Medulla oblongata (tissue), 1 donor: ENCODE measurements around the gene GRAMD2A.

ENCODE experiments used
- DNase-seq: peaks from one replicate; pipeline ENCODE4 v3.0.0-alpha.2; 2015; ENCODE audit errors: extremely low spot score

The GRAMD2A gene

GRCh38 chr15:72197460-72198355, at the start of gene GRAMD2A:
Gene GRAMD2A (minus strand): TSS chr15:72197787.
- no peak for DNase-seq

- DNase-seq: no peak
These were observed 45.3 kb upstream of the GRAMD2A start for GRCh38 chr15:72242775-72243370.

DNA sequence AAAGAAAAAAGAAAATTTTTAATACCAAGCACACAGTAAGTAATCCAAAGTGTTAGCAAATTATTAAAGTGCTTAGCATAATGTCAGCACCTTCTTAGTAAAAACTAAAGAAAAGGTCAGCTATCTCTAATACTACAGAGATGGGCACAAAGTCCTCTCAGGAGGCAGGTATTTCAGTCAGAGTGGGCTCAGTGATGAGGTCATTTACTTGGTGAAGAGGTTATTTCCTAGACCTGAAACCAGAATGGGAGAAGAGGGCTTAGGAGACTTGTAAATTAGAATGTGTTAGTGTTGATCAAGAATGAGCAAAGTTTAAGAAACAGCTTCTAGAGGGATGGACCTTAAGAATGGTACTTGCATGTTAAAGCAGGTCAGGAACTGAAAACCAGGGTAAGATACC, 42.1 kb upstream of the GRAMD2A start:
- no peak for DNase-seq

DNA sequence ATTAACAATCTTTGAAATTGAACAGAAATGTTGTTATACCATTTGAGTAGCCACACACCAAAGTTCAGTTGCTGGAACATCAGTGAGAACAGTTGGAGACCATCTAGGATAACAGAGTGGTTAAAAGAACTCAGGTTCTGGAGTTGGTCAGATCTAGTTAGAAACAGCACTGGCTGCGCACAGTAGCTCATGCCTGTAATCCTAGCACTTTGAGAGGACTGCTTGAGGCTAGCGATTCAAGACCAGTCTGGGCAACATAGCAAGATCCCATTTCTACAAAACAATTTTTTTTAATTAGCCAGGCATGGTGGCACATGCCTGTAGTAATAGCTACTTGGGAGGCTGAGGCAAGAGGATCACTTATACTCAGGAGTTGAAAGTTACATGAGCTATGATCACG, 41.0 kb upstream of the GRAMD2A start:
- no peak for DNase-seq

DNA sequence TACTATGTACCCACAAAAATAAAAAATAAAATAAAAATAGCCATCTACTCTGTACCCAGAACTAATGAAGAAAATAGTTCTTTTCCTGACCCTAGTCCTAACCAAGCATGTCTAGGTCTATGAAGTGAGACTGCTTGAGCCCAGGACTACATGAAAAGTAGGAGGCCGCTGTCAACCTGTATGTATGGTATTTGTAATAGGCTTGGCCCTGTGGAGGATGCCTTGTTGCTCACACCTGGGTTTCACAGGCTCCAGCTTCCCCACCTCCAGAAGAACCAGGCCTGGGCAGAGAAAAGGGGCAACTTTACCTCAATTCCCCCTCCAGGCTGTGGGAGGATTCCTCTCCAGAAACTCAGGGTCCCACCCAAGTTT, 40.3 kb upstream of the GRAMD2A start:
- no peak for DNase-seq

- no peak for DNase-seq
These were observed 39.7 kb upstream of the GRAMD2A start for GRCh38 chr15:72237029-72237852.

GRCh38 chr15:72236381-72237003, 38.9 kb upstream of the GRAMD2A start:
- DNase-seq: no peak

DNA sequence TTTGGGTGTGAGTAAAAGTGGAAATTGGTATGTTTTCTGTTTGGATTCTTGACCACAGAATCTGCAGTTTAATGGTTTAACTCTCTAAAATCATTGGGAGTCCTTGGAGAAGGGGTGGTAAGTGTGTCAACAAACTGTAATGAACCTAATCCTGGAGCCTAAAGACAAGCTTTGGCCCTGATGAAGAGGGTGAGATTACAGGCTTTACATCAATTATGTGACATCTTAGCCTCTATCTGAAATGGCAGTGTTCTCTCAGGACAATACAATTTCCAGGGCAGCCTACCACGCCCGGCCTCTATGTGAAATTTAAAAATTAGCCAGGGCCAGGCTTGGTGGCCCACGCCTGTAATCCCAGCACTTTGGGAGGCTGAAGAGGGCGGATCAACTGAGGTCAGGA, 37.7 kb upstream of the GRAMD2A start:
- no peak for DNase-seq

DNA sequence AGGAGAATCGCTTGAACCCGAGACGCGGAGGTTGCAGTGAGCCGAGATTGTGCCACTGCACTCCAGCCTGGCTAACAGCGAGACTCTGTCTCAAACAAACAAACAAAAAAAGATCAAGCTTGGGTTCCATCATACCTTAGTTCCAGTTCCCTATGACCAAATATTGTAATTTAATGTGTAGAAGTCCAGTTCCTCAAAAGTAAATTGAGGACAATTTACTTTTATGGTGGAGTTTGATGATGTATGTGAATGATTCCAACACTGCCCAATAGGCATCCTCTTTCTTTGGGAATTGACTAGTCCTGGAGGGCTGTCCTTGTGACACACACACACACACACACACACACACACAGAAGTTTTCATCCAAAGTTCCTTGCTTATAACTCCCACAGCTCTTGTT, 36.2 kb upstream of the GRAMD2A start:
- no peak for DNase-seq

- DNase-seq: peak; percentile 59
These were observed 34.4 kb upstream of the GRAMD2A start for GRCh38 chr15:72231833-72232478.

DNA sequence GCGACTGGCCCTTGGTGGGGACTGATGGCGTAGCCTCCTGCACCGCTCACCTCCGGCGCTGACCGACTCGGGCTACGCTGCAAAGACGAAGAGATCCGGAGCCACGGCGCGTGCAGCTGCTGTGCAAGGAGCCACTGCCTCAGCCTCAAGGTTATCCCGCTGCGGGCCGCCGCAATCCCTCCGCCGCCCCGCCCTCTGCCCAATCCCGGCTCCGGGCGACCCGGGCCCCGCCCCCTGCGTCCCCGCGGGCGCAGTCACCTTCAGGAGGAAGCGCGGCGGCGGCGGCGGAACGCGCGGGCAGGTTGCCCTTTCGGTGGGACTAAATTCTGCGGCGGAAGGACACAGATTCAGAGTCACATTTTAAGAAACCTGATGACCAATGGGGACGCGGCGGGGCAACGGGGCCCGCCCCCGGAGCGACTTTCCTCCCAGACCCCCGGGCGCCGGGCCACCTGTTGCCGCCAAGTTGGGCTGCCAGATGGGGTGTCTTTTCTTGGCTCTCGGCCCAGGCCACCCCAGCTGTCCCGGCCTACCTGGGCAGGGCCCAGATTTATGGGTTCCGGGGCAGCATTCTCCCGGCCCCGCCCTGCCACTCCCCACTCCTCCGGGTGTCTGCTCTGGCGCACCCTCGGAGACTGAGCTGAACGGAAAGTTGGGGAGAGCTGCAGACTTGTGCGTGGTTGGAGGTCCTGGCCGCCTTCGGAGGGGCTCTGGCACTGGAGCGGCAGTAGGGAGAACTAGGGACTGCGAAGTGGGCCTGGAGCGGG, 33.7 kb upstream of the GRAMD2A start, which contains the start of gene PKM:
Gene PKM, minus strand, starts transcription at position 125 of the 767 bp plus-strand sequence. CDS start 12,093 bp downstream, outside the sequence.
- peak; percentile 89 for DNase-seq

- peak; percentile 89 for DNase-seq
These were observed 32.8 kb upstream of the GRAMD2A start for GRCh38 chr15:72230197-72231065.

GRCh38 chr15:72229947-72230196, 32.3 kb upstream of the GRAMD2A start:
- no peak for DNase-seq

- peak; percentile 29 for DNase-seq
These were observed 31.7 kb upstream of the GRAMD2A start for GRCh38 chr15:72229076-72229946.

DNA sequence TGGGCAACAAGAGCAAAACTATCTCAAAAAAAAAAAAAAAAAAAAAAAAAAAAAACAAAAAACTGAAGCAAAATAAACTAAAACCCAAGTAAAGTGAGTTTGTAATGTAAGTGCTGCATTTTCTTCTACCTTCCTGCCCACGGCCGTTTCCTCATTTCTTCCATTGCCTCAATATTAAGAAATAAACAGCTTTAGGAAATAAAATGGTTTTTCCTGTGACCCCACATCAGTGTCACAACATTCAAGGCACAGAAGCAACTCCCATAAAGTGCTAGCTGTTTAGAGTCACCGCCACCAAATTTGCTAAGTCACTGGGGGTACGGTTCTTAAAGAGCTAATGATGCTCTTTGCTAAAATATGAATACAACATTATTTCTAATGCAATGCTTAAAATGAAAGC, 30.1 kb upstream of the GRAMD2A start:
- DNase-seq: no peak

- no peak for DNase-seq
These were observed 29.6 kb upstream of the GRAMD2A start for GRCh38 chr15:72227192-72227586.

DNA sequence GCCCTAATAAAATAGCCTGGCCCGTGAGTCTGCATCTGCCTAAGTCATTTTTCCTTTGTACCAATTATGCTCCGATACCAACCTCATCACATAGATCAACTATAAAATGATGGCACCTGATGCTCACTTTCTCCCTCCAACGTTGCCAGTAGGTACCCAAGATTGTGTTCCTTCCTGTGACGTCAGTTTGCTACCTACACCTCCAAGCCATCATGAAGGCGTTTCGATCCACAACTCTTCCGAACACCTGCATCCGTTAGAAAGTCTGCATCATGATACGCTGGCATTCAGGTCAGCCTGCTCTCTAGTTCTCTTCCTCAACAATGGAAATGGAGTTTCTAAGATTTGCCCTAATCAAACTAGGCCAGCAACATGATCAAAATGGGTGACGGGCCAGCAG, 25.7 kb upstream of the GRAMD2A start:
- DNase-seq: no peak

DNA sequence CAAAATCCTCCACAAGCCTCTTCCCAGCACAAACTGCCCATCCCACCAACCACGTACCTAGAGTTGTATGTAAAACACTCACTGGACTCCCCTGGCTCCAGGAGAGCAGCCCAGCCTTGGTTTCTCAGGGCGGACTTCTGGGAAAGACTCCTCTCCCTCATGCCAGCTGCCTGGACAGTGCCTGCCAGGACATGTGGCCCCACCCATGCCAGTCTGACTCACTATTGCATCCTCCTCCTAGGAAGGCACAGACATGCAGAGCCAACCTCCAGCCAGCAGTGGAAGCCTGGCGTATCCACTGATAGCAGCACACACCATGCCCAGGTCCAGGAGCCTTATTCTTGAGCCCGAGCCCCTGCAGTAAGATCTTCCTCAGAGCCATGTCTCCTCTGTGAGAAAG, 24.8 kb upstream of the GRAMD2A start:
- DNase-seq: peak; percentile 30

- no peak for DNase-seq
These were observed 23.1 kb upstream of the GRAMD2A start for GRCh38 chr15:72220687-72221086.
